Putamen (tissue), 1 donor: ENCODE measurements around the gene GDPD5.

Experiments
- DNase-seq: peaks from one replicate; pipeline ENCODE4 v3.0.0-alpha.2; 2016; ENCODE audit warnings: low spot score

GDPD5 gene

DNA sequence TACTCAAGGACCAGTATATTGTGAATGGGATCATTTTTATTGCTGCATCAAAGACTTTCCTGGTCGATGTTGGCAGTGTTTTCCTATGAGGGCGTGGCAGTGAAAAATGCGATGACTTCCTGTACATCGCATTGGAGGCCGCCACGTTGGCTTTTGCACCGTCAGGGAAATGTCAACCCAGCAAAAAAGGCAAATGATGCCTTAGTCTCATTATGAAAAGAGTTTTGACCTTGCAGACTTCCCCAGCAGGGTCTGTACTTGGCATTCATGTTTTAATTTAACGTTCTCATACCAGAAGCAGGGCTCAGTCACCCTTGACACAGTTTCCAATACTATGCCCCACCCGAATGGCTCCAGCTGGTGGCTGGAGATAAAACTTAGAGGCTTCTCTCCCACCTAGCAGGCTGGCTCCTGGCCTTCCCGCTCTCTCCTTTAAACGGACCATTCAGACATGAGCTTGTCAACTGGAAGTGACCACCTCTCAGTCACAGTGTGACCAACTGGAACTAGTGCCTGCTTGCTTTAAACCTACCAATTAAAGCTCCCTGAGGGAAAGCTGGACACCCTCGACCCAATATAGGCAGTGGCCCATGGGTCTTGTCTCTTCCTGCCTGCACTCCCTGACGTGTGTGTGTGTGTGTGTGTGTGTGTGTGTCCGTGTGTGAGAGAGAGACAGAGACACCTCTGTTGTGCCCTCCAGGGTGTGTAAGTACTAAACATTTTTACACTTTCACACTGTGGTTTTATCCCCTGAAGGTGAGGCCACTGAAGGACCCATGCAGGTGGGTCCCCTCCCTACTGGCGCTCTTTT lies 8.7 kb upstream of the GDPD5 start:
- DNase-seq: no peak

DNA sequence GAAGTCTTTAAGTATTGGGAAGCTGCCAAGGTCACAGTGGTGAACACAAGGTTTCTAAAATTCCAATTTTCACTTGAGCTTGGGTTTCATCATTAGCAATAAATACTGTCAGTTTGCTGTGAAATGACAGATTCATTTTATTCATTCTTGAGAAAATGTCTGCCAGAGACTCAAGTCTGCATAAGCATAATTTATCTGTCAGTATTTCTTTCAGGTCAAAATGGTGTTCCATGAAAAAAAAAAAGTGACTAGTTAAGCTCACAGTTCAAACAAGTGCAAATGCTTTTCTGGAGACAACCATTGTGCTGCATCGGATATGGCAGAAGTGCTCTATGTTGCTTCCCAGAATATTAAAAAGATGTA lies 8.1 kb upstream of the GDPD5 start:
- no peak for DNase-seq

DNA sequence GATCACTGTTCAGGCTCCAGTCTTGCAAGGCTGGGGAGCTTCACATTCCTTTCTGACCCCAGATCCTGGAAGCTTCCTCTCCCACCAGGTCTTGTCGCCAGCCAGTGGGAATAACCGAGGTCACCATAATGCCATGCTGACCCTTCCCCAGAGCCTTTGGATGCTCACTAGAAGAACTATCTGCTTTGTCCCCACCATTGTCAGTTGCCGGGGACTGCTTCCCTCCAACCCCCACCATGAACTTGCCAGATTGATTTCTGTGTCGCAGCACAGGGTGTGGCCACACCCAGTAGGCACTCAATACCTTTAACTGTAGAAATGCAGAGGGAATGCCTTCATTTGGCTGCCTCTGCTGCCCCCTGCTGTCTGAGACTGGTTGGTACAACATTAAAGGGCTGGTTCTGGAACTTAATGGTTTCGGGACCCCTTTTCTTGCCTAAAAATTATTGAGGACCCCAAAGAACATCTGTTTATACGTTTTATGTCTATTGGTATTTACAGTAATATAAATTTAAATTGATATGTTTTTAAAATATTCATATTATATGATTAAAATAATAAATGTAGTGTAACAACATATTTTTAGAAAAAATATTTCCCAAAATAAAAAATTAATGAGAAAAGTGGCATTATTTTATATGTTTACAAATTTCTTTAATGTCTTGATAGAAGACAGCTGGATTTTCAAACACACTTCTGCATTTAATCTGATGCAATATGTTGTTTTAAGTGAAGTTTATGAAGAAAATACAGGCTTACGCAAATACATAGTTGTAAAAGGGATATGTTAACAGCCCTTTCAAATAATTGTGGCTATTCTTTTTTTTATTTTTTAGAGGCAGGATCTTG lies 6.7 kb upstream of the GDPD5 start:
- DNase-seq: peak; percentile 40

DNA sequence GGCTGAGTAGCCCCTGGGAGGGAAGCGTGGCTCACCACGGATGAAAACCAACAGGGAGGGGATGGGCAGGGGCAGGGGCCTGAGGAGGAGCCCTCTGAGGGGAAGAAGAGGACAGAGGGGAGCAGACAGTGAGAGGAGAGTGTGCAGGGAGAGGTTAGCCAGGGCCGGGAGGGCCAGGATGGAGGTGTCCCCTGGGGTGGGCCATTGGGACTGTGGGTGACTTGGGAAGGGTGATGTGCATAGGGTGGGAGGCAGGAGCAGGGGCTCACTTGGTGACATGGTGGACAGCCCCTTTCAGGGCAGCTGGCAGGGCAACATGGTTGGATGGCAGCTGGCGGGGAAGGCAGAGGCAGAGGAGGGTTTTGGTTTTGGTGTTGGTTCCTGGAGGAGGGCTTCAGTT lies 5.6 kb upstream of the GDPD5 start:
- DNase-seq: no peak

DNA sequence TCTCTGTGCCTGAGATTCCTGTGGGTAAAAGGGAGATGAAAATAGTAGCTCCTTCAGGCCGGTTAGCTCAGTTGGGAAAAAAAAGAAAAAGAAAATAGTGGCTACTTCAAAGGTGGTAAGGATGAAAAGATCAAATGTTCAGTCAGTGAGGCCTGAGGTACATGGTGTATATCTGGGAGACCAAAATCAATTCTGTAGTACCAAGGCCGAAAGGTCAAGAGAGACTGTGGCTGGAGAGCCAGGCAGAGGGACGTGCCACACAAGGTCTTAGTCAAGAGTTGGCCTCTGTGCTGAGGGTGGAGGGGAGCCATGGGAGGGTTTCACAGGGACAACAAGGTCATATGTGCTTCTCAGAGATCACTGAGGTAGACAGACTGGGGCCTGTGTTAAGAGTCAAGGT lies 4.8 kb upstream of the GDPD5 start:
- DNase-seq: no peak

DNA sequence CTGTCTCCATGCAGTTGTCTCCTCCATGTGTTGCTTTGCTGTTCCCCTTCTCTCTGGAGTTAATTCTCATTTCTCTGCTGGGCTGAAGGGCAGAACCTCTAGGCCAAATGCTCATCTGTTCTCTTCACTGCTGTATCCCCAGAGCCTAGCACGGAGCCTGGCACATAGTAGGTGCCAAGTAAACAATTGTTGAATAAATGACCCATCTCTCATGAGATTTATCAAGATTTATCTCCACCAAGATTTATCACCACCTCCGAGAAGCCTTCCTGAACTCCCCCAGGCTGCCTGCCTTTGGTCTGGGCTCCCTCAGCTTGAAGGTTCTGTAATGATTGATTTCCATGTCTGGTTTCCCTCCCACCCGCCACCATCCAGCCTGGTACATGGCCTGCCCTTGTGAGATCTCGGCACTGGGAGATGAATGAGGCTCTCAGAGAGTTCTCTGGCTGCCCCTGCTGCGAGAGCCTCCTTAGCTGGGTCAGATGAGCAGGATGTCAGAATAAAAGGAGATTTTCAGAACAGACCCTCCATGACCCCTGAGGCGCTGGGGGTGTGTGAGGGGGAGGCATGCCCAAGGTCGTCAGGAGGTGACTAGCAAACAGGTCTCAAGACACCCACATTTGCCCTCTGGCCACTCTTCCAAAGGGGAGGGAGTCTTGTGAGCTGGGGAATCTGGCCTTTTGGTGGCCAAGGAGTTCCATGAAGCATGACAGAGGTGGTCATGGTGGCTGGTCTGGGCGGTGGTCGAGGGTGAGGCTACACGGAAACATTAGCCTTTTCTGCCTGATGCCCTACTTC lies 2.4 kb upstream of the GDPD5 start:
- DNase-seq: no peak

DNA sequence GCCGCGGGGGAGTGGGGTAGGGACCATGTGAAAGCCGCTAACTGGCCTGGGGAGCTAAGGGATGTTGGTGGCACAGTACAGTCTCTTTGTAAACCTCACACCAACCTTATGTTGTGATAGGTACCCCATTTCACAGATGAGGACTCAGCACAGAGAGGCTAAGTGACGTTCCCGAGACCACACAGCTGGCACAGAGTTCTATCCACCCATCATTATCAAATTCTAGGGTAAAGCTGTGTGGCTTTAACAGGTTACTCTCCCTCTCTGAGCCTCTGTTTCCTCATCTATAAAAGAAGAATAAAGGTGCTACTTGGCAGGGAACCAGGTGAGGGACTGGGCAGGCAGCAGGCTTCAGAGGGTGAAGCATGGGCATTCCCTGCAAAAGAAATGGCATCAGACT lies 1.4 kb upstream of the GDPD5 start:
- no peak for DNase-seq

DNA sequence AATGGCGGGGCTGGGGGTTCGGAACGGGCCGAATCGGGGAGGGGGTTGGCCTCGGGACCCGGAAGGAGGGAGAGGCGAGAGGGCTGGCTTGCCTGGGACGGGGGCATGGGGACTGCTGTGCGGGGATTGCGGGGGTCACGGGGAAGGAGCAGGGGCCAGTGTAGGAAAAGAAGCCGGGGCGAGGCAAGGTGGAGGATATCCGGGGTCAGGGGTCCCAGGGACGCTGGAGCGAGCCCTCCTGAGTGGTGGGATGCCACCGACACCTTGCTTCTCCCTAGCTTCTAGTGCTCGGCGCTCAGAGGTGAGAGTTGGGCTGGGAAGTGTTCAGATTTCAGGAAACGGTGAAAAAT lies 426 bp upstream of the GDPD5 start:
- DNase-seq: no peak

DNA sequence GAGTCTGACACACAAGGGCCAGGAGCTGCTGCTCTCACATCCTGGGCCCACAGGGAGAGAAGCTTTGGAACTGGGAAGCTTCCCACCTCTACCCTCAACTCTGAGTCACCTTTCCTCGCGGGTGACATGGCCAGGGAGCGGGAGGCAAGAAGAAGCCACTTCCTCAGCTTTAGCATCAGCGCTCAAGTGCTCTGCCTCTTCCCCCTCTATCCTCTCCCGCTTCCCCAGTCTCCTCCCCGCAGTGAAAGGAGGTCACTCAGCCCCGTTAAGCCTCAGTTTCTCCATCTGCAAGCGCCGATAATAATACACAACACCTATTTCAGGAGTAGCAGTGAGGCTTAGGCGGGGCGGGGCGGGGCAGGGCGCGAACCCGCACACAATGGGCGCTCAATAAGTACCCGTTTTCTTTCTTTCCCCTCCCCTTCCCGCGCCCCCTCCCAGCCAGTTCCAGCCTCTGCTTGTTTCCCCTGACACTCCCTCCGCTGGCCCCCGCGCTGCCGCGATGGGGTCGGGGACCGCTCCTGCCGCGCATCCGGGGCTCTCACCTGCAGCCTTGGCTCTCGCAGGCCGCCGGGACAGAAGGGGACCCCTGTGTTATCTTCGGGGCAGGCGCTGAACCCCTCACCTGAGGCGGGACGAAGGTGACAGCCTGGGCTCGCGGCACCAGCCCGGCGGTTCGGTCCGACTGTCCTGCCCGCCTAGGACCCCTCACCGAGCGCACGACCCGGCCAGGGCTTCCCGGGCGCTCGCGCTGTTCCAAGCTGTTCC lies 892 bp downstream of the GDPD5 start:
- no peak for DNase-seq

DNA sequence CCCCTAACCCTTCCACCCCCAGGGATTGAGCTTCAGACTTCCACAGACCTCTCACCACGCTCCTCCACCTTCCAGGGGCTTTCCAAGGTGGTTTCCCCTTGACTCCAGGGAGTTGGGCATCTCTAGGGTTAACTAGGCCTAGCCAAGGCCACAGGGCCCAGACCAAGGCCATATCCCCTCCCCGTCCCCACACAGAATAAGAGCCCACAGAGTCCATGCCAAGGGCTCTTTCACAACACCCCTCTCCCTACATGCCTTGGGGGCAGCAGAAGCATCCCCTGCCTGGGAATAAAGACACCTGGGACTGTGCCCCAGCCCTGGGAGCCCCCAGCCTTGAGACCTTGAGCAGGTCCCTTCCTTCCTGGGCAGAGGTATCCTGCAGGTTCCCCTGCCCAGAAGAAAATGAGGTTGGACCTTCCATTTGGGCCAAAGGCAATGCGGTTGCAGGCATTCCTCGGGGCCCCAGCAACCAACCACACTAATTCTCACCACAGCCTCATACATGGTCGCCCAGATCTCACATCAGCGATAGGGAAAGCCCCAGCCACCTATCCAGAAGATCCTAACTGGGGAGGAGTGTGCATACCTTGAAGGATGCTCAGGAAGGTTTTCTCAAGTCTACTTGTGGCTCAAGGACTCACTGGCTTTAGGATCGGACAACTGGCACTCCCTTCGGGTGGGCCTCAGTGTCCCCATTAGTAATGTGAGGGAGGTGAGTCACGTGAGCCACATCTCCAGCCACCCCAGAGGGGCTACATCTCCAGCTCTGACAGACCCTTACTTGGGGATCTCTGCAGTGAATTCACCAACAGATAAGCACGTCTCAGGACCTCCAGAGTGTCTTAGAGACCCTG lies 1.7 kb downstream of the GDPD5 start:
- DNase-seq: no peak

DNA sequence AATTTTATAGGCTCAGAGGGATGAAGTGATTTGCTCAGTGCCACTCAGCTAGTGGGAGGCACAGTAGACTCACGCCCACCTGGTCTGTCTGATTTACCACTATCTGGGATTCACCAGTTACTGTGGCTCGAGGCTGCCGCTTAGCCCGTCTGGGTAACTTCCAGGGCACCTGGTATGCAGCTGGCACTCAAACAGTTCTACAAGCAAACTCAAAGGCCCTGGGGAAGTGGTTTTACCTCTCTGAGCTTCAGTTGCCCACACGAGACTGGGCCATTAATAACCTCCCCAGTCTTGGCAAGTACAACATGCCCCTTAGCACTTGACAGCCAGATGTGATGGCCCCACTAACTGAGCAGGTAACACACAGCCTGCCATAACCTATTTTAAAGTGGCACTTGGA lies 2.6 kb downstream of the GDPD5 start:
- DNase-seq: no peak

DNA sequence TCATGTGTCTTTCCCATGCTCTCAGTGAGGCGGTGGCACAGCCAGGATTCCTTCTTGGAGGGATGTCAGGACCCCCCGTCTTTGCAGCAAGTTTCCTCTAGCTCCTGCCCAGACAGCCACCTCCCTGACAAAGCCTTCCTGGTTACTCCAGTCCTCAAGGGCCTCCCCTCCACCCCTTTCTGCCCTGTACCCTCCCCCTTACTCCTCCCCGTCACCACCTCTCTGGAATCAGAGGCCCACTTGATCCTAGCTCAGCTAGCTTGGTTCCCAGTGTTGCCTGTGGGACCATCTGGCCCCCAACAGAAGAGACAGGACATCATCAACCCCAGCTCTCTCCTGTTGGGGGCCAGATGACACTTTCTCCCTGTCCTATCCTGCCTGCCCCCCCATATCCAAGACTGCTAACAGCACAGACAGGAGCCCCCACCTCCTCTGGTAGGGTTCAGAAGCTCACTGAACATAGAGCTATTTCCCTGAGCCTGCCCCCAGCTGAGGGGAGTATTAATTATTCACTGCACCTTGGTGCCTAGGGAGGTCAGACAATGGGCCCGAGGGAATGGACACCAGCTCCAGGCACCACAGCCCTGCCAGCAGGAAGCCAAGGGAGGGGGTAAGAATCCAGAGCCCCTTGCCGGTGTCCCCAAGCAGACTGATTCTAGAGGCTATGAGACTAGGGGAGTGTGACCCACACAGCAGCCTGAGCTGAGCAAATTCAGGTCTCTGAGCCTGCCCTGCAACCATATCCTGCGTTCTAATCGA lies 3.3 kb downstream of the GDPD5 start:
- DNase-seq: no peak

DNA sequence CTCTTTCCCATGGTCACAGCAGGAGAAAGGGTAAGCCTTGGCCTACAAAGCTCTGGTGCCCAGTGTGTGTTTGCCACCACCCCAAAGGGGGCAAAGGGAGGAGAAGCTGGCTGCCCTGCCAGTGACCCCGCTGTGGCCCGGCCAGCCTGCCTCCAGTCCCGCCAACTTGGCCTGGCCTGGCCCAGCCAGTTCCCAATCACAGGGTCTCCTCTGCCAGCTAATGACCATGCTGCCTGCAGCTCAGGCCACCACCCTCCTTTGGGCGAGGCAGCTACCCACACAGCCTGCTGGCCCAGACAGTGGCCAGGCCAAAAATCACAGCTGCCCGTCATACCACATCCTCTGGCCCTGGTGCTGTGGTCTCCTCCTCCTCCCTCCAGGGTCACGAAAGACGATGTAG lies 5.1 kb downstream of the GDPD5 start:
- no peak for DNase-seq

DNA sequence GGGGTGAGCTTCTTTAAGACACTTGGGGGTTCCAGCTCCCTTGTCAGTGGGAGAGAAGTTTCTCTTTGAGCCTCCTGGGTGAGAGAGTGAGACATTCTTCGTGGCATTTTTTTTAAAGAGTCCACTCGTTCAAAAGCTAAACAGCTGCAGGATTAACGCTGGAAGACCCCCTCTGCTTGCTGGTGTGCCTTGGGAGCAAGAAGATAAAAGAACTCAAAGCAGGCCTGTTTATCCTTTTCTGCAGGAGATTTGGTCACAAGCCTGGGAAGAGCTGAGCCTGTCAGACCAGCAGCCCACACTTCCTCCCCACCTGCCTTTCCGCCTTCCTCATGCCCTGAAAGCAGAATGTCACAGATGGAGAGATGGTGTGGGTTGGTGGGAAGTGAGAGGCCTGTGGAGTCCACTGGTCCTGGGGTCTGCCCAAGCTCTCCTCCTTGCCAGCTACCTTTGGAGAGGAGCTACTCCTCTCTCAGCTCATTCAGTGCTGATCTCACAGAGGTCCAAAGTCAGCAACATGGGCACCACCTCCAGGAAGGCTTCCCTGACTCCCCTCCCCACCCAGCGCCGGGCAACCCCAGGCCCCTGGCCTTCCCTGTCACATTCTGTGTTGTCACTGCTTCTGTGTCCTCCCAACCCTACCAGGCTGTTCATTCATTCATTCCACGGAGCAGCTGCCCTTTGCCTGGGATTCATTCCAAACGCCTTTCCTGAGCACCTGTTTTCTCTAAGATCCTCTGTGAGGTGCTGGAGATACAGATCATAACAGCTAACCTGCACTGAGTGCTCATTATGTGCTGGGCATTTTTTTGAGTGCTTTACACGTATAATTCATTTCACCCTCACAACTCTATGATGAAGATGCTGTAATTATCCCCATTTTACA lies 6.7 kb downstream of the GDPD5 start:
- no peak for DNase-seq

DNA sequence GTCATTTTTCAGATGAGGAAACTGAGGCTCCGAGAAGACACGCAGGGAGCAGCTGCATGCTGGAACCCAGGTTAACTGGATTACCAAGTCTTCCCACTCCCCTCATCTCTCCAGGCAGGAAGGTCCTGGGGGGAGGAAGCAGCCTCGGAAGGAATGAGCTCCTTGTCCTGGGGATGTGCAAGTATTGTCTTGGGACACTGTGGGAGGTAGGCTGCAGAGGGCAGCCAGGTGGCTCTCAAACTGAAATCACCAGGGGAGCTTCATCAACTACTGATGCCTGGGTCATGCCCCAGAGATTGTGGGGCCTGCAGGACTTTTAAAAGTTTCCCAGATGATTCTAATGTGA lies 7.6 kb downstream of the GDPD5 start:
- no peak for DNase-seq

DNA sequence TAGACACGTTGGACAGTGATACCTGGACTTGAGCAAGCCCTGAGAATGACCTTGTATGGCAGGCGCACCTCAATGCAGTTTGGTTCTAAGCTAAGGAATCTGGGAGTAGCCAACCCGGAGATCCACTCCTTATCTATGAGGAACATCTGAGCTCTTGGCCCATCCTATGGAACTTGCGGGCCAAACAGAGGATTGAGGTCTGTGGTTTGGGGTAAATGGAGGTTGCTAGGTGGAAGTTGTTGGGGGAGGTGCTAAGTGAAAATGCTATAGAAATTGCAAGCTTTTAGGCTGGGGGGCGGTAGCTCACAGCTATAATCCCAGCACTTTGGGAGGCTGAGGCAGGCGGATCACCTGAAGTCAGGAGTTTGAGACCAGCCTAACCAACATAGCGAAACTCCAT lies 8.9 kb downstream of the GDPD5 start:
- no peak for DNase-seq

DNA sequence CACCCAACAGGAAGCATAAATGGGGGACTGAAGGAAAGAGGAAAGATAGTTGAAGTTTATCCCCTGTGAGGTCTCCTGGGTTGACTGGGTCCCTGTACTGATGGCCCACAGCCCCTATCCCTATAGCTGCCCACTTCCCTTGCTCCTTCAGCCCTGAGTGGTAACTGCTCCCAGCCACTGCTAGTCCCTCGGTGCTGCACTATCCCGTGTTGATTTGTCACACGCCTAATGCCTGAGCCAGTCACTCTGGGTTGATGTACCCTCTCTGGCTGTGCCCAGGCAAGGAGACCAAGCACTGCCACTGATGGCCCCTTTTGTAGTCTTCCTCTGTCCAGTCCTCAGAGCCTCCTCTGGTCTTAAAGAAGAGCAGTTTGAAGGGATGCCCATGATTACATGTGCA lies 9.6 kb downstream of the GDPD5 start:
- DNase-seq: no peak

DNA sequence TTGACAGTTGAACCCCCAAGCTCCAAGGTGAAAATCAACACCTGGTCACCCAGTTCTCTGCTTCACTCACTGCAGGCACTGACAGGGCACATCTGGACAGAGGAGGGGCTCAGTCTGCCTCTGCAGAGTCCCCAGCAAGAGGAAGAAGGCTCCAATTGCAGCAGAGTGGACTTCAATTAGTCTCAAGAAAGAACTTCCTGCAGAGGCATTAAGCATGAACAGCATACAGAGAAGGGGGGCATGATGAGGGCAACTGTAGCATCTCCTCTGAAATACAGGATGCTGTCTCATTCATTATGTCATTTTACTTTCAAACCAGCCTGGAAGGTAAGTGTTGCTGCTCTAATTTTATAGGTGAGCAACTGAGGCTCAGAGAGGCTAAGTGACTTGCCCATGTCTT lies 11.1 kb downstream of the GDPD5 start:
- no peak for DNase-seq

DNA sequence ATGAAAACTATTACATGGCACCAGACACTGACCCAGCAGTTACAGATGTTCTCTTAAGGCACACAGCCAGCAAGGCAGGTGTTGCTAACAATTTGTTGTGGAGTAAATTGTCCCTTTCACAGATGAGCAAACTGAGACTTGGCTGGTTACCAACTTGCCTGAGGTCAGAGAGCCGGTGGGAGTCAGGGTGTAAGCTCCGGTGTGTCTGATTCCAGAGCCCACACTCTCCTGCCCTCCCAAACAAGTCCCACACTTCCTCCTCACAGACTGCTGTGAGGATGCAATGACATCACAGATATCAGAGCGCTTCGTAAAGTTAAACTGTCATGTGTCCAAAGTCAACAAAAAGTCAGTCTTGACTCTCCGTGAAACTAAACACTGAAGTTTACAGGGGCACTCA lies 12.5 kb downstream of the GDPD5 start:
- no peak for DNase-seq

DNA sequence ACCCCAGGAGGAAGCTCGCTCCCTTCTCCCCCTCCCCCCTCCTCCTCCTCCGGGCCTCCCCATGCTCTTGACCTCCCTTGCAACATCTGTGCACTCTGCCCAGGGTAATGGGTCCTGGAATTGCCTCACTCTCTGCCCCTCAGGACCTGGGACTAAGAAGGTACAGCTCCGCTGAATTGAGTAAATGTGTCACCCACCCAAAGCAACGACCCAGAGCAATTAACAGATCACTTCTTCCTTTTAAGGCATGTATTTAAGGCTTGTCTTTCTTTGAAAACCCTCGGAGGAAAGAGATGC lies 15.1 kb downstream of the GDPD5 start:
- DNase-seq: no peak
